OCI-LY1 (cell line): Measurements from ENCODE around the gene PPT2.
A peak's percentile ranks its signal among the peaks of the same experiment; 100 is the strongest.

Experiments
- H2AFZ ChIP-seq: fragments of 200-600 bp; sonication (generic), shearing (Covaris generic); 2 replicates; pipeline ENCODE4 v1.6.0; 2014; ENCODE audit warnings: antibody characterized with exemption, mild to moderate bottlenecking, low read length
- H3F3A ChIP-seq: fragments of 200-600 bp; sonication (generic), shearing (Covaris generic); 2 replicates; pipeline ENCODE4 v1.6.0; 2014; ENCODE audit warnings: mild to moderate bottlenecking, antibody characterized with exemption, low read length, moderate library complexity; ENCODE audit not compliant: insufficient read depth
- H3K27ac ChIP-seq: fragments of 200-600 bp; sonication (generic); 2 replicates; pipeline ENCODE4 v1.5.1; 2014; ENCODE audit warnings: low read length, mixed run types, mild to moderate bottlenecking, low read depth; ENCODE audit not compliant: poor library complexity, severe bottlenecking
- H3K27me3 ChIP-seq: fragments of 200-600 bp; sonication (generic); 2 replicates; pipeline ENCODE4 v1.6.0; 2014; ENCODE audit warnings: antibody characterized with exemption, mild to moderate bottlenecking, low read length, moderate library complexity; ENCODE audit not compliant: insufficient read depth
- H3K36me3 ChIP-seq: fragments of 200-600 bp; sonication (generic); 2 replicates; pipeline ENCODE4 v1.6.1; 2014; ENCODE audit warnings: mild to moderate bottlenecking, antibody characterized with exemption, low read length, moderate library complexity, mixed read lengths; ENCODE audit not compliant: insufficient read depth
- H3K4me1 ChIP-seq: fragments of 200-600 bp; sonication (generic); 2 replicates; pipeline ENCODE4 v1.5.1; 2014; ENCODE audit warnings: mild to moderate bottlenecking, low read length, moderate library complexity; ENCODE audit not compliant: insufficient read depth, severe bottlenecking
- H3K4me2 ChIP-seq: fragments of 200-600 bp; sonication (generic), shearing (Covaris generic); 2 replicates; pipeline ENCODE4 v1.6.1; 2014; ENCODE audit warnings: low read length
- H3K4me3 ChIP-seq: fragments of 200-600 bp; sonication (generic); 2 replicates; pipeline ENCODE4 v1.5.1; 2014; ENCODE audit warnings: low read length, low read depth, mild to moderate bottlenecking, mixed read lengths; ENCODE audit not compliant: poor library complexity, severe bottlenecking
- H3K79me2 ChIP-seq: fragments of 200-600 bp; shearing (Covaris generic); 2 replicates; pipeline ENCODE4 v1.6.1; 2016; ENCODE audit warnings: mixed run types, low read length, mixed read lengths; ENCODE audit not compliant: insufficient read depth
- H3K9ac ChIP-seq: fragments of 200-600 bp; sonication (generic), shearing (Covaris generic); 2 replicates; pipeline ENCODE4 v1.6.1; 2014; ENCODE audit warnings: mild to moderate bottlenecking, low read length, mixed read lengths
- H3K9me2 ChIP-seq: fragments of 200-600 bp; sonication (generic), shearing (Covaris generic); 2 replicates; pipeline ENCODE4 v1.6.1; 2014; ENCODE audit warnings: low read depth, mild to moderate bottlenecking, low read length, mixed read lengths
- H3K9me3 ChIP-seq: fragments of 200-600 bp; shearing (Covaris generic); 2 replicates; pipeline ENCODE4 v1.6.1; 2014; ENCODE audit warnings: low read length, mixed read lengths
- H4K20me1 ChIP-seq: fragments of 200-600 bp; sonication (generic), shearing (Covaris generic); 2 replicates; pipeline ENCODE4 v1.6.0; 2016; ENCODE audit warnings: mild to moderate bottlenecking, low read length; ENCODE audit not compliant: insufficient read depth
- CTCF ChIP-seq: fragments of 200-600 bp; sonication (generic), shearing (Covaris generic); IDR thresholded peaks from 2 replicates; pipeline ENCODE4 v1.5.1; 2017; ENCODE audit warnings: mild to moderate bottlenecking, antibody characterized with exemption, low read length, moderate library complexity, mixed read lengths
- EZH2 ChIP-seq: fragments of 200-600 bp; sonication (generic), shearing (Covaris generic); IDR thresholded peaks from 2 replicates; pipeline ENCODE4 v1.8.0; 2017; ENCODE audit warnings: borderline replicate concordance, mixed run types, mild to moderate bottlenecking, antibody characterized with exemption, low read length, moderate library complexity, mixed read lengths

Gene PPT2

DNA sequence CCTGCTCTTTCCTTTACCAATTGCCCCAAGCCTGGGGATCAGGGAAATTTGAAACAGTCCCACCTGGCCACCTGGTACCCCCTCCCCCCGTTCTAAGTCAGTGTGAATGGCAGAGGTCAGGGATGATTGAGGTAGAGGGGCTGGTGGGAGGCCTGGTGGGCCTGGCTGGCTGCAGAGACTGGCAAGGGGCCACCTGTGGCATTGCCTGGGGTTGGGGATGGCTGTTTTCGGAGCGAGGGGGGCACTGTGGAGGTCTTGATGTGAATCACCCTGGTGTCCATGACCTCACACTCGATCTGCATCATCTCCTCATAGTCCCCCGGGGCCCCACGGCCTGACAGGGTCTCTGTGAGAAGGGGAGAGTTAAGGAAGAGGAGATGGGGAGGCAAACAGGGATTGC, 38.3 kb upstream of the PPT2 start:
- Histone ChIP-seq H3K4me1 (no peaks in the 10 kb centered on the region), H3K27ac (no peak overlapping the region)
- TF ChIP-seq CTCF = no peak
- TF ChIP-seq EZH2 = no peak

GRCh38 chr6:32116674-32117073, 37.3 kb upstream of the PPT2 start:
- no peaks in the 10 kb centered on the region for H3K4me1 ChIP-seq
- no peak overlapping the region for H3K4me2 ChIP-seq
- H3K27me3 ChIP-seq = no peaks in the 10 kb centered on the region
- no peaks in the 10 kb centered on the region for H3F3A ChIP-seq
- no peaks in the 10 kb centered on the region for H3K9me3 ChIP-seq
- no peaks in the 10 kb centered on the region for H3K9me2 ChIP-seq
- no peaks in the 10 kb centered on the region for H4K20me1 ChIP-seq
- peaks cover 64% of the 10 kb centered on the region for H3K36me3 ChIP-seq
- no peak overlapping the region for H3K9ac ChIP-seq
- no peak overlapping the region for H3K4me3 ChIP-seq
- H3K79me2 ChIP-seq = no peaks in the 10 kb centered on the region
- no peak overlapping the region for H3K27ac ChIP-seq
- TF ChIP-seq CTCF (peak; percentile 47), EZH2 (no peak)
- H2AFZ ChIP-seq = no peak overlapping the region

More for the DNA sequence above, 38.3 kb upstream of the PPT2 start:
- Histone ChIP-seq H3K4me3 (no peak overlapping the region), H3K4me2 (no peak overlapping the region), H3F3A (no peaks in the 10 kb centered on the region), H4K20me1 (no peaks in the 10 kb centered on the region), H3K9ac (no peak overlapping the region), H3K36me3 (peaks cover 53% of the 10 kb centered on the region), H3K9me3 (no peaks in the 10 kb centered on the region), H3K27me3 (no peaks in the 10 kb centered on the region), H3K9me2 (no peaks in the 10 kb centered on the region), H2AFZ (no peak overlapping the region), H3K79me2 (no peaks in the 10 kb centered on the region)

DNA sequence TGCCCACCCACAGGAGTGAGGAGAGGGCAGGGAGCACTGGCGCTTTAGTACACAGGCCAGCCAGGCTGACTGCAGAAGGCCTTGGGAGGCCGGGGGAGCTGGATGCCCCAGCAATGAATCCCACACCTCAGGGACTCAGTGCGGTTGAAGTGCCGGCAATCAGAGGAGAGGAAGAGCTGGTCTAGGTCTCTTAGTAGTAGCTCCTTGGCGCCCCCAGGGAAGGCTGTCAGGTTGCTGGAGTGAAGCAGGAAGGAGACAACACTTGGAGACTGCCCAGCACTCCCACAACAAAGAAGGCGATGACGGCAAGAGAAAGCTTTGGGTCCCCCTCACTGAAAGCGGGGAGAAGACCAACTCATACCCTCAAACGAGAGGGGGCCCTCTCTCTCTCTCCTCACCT, 36.5 kb upstream of the PPT2 start:
- Histone ChIP-seq H3K9me3 (no peaks in the 10 kb centered on the region), H4K20me1 (no peaks in the 10 kb centered on the region), H3K4me2 (no peak overlapping the region), H2AFZ (no peak overlapping the region), H3K4me1 (no peaks in the 10 kb centered on the region), H3F3A (no peaks in the 10 kb centered on the region), H3K9ac (no peak overlapping the region), H3K27ac (no peak overlapping the region), H3K9me2 (no peaks in the 10 kb centered on the region), H3K36me3 (peaks cover 70% of the 10 kb centered on the region), H3K79me2 (no peaks in the 10 kb centered on the region), H3K27me3 (no peaks in the 10 kb centered on the region), H3K4me3 (no peak overlapping the region)
- TF ChIP-seq EZH2 (no peak), CTCF (no peak)
